H9 (cell line): ENCODE measurements around the gene BCKDHB. TPM values are rescaled to one million over a fixed set of nuclear protein-coding genes. Genes with fewer than 3 reads are reported as not detected.

Experiments used
- DNase-seq: peaks from one replicate; pipeline ENCODE4 v3.0.0-alpha.2; 2017
- H2AFZ ChIP-seq: one replicate; pipeline ENCODE4 v1.6.1; 2013; ENCODE audit warnings: mild to moderate bottlenecking, low read length, control low read depth, moderate library complexity
- H2AK5ac ChIP-seq: 2 replicates; pipeline ENCODE4 v1.6.1; 2013; ENCODE audit warnings: low read length, control low read depth, mixed read lengths; ENCODE audit not compliant: insufficient read length
- H2BK120ac ChIP-seq: one replicate; pipeline ENCODE4 v1.6.1; 2013; ENCODE audit warnings: low read depth, mild to moderate bottlenecking, low read length, control low read depth, inconsistent platforms; ENCODE audit not compliant: poor library complexity, severe bottlenecking
- H2BK12ac ChIP-seq: 2 replicates; pipeline ENCODE4 v1.6.1; 2013; ENCODE audit warnings: low read length, control low read depth, mixed read lengths, low read depth; ENCODE audit not compliant: insufficient read length
- H2BK15ac ChIP-seq: 2 replicates; pipeline ENCODE4 v1.6.1; 2013; ENCODE audit warnings: low read depth, low read length, control low read depth
- H2BK20ac ChIP-seq: one replicate; pipeline ENCODE4 v1.6.1; 2013; ENCODE audit warnings: low read depth, mild to moderate bottlenecking, low read length, control low read depth, inconsistent platforms; ENCODE audit not compliant: poor library complexity, severe bottlenecking
- H2BK5ac ChIP-seq: 2 replicates; pipeline ENCODE4 v1.6.1; 2013; ENCODE audit warnings: low read length, control low read depth, mixed read lengths; ENCODE audit not compliant: insufficient read length
- H3K14ac ChIP-seq: 2 replicates; pipeline ENCODE4 v1.6.1; 2013; ENCODE audit warnings: low read length, control low read depth; ENCODE audit not compliant: insufficient read depth
- H3K18ac ChIP-seq: 2 replicates; pipeline ENCODE4 v1.6.1; 2013; ENCODE audit warnings: low read depth, mild to moderate bottlenecking, mixed read lengths, low read length, control low read depth; ENCODE audit not compliant: insufficient read length
- H3K23ac ChIP-seq: 2 replicates; pipeline ENCODE4 v1.6.1; 2013; ENCODE audit warnings: low read length, control low read depth, mixed read lengths, low read depth; ENCODE audit not compliant: insufficient read length
- H3K23me2 ChIP-seq: 2 replicates; pipeline ENCODE4 v1.6.1; 2013; ENCODE audit warnings: low read depth, mild to moderate bottlenecking, mixed read lengths, low read length, control low read depth; ENCODE audit not compliant: insufficient read length, poor library complexity, severe bottlenecking
- H3K27ac ChIP-seq: 2 replicates; pipeline ENCODE4 v1.5.1; 2013; ENCODE audit warnings: low read length, control low read depth, mixed read lengths, low read depth; ENCODE audit not compliant: insufficient read length
- H3K27me3 ChIP-seq: 2 replicates; pipeline ENCODE4 v1.6.1; 2013; ENCODE audit warnings: low read length, control low read depth, inconsistent platforms; ENCODE audit not compliant: insufficient read depth
- H3K4ac ChIP-seq: 2 replicates; pipeline ENCODE4 v1.6.1; 2013; ENCODE audit warnings: low read depth, mild to moderate bottlenecking, control low read depth, inconsistent platforms, low read length, moderate library complexity
- H3K4me1 ChIP-seq: 2 replicates; pipeline ENCODE4 v1.6.1; 2013; ENCODE audit warnings: low read length, control low read depth, inconsistent platforms; ENCODE audit not compliant: insufficient read depth
- H3K4me2 ChIP-seq: 2 replicates; pipeline ENCODE4 v1.6.1; 2013; ENCODE audit warnings: low read length, control low read depth, mixed read lengths; ENCODE audit not compliant: insufficient read length, insufficient read depth
- H3K56ac ChIP-seq: 2 replicates; pipeline ENCODE4 v1.6.1; 2013; ENCODE audit warnings: low read depth, mild to moderate bottlenecking, mixed read lengths, low read length, control low read depth; ENCODE audit not compliant: insufficient read length
- H3K79me1 ChIP-seq: 2 replicates; pipeline ENCODE4 v1.6.1; 2013; ENCODE audit warnings: low read depth, mild to moderate bottlenecking, moderate library complexity, low read length, control low read depth, inconsistent platforms; ENCODE audit not compliant: insufficient read depth, poor library complexity, severe bottlenecking
- H3K79me2 ChIP-seq: 2 replicates; pipeline ENCODE4 v1.6.1; 2013; ENCODE audit warnings: low read length, control low read depth, inconsistent platforms; ENCODE audit not compliant: insufficient read depth
- H3K9ac ChIP-seq: 2 replicates; pipeline ENCODE4 v1.6.1; 2013; ENCODE audit warnings: low read length, control low read depth, mixed read lengths; ENCODE audit not compliant: insufficient read length; ENCODE audit errors: extremely low read depth
- H3K9me3 ChIP-seq: one replicate; pipeline ENCODE4 v1.6.1; 2013; ENCODE audit warnings: low read depth, low read length, inconsistent platforms; ENCODE audit not compliant: control insufficient read depth
- H3T11ph ChIP-seq: one replicate; pipeline ENCODE4 v1.6.1; 2013; ENCODE audit warnings: mild to moderate bottlenecking, low read length, control low read depth, inconsistent platforms
- H4K20me1 ChIP-seq: one replicate; pipeline ENCODE4 v1.6.1; 2013; ENCODE audit not compliant: control insufficient read depth, insufficient read length, insufficient read depth
- H4K5ac ChIP-seq: 2 replicates; pipeline ENCODE4 v1.6.1; 2013; ENCODE audit warnings: low read depth, mild to moderate bottlenecking, mixed read lengths, low read length, control low read depth; ENCODE audit not compliant: insufficient read length
- H4K8ac ChIP-seq: replicated peaks from 2 replicates; pipeline ENCODE4 v1.6.1; 2013; ENCODE audit warnings: low read length, control low read depth, mixed read lengths, low read depth; ENCODE audit not compliant: insufficient read length
- H4K91ac ChIP-seq: 2 replicates; pipeline ENCODE4 v1.6.1; 2013; ENCODE audit warnings: low read depth, mild to moderate bottlenecking, moderate library complexity, mixed read lengths, low read length, control low read depth; ENCODE audit not compliant: insufficient read length
- H3K27ac Mint-ChIP-seq, 3 experiments: 2 replicates in 2 of 3; 3 replicates in 1 of 3; pipeline ENCODE4 v1.8.0; 2020 to 2021; ENCODE audit warnings: mixed read lengths in 3 of 3, mild to moderate bottlenecking in 1 of 3, moderate library complexity in 1 of 3
- H3K27me3 Mint-ChIP-seq: 2 replicates; pipeline ENCODE4 v1.8.0; 2021; ENCODE audit warnings: low read depth, mild to moderate bottlenecking, moderate library complexity, mixed read lengths
- H3K36me3 Mint-ChIP-seq, 3 experiments: 2 replicates in 2 of 3; 3 replicates in 1 of 3; pipeline ENCODE4 v1.8.0; 2020 to 2021; ENCODE audit warnings: low read depth in 3 of 3, mixed read lengths in 3 of 3; ENCODE audit not compliant: insufficient read depth in 1 of 3
- H3K4me1 Mint-ChIP-seq, 2 experiments: 2 replicates each; pipeline ENCODE4 v1.8.0; 2020; ENCODE audit warnings: mixed read lengths in 2 of 2
- H3K4me3 Mint-ChIP-seq, 2 experiments: 2 replicates in 1 of 2; 3 replicates in 1 of 2; pipeline ENCODE4 v1.8.0; 2020 to 2021; ENCODE audit warnings: mild to moderate bottlenecking in 2 of 2, mixed read lengths in 2 of 2, moderate library complexity in 1 of 2
- H3K9me3 Mint-ChIP-seq, 2 experiments: 2 replicates in 1 of 2; 3 replicates in 1 of 2; pipeline ENCODE4 v1.8.0; 2020; ENCODE audit warnings: mild to moderate bottlenecking in 2 of 2, mixed read lengths in 2 of 2, moderate library complexity in 1 of 2
- WGBS: extraction: QIAGEN DNeasy Blood & Tissue Kit; methylation state at CpG from one replicate; pipeline ENCODE4 v1.1.7; 2013; ENCODE audit warnings: missing lambda C conversion rate, low lambda C conversion rate, mixed read lengths; ENCODE audit not compliant: insufficient read length; ENCODE audit errors: extremely low coverage; 5-methylcytosine and 5-hydroxymethylcytosine counted together
- total RNA-seq: library from RNA; stranded (reverse); gene quantifications from 2 replicates; pipeline ENCODE4 v1.2.1, GENCODE V29; 2021
- TF ChIP-seq, protein P1 (sequence below): fragments of 200-600 bp; sonication (generic); conservative IDR thresholded peaks from 3 replicates; pipeline ENCODE4 v1.8.0; 2021; ENCODE audit warnings: antibody characterized with exemption, mild to moderate bottlenecking

Gene BCKDHB
- total RNA-seq, 1 experiment from 2014 or later, result 26.6 TPM

DNA sequence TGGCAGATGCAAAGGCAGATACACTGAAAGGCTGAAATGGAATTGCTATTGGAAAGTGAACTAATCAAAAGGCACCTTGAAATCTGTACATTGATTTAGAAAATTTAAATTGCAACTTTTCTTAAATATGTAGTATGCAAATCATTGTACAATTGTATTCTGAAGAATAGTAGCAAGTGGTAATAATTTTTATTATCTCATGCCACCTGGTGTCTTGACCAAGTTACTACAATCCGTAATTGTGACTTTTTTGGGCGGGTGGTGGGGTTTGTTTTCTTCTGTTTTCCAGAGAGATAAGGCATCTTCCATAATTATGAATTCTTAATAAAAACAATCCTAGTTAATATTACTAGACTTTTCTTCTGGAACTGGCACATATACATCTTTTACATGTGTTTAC, 12.5 kb upstream of the BCKDHB start:
- H3K27ac Mint-ChIP-seq, result no peak overlapping the region
- Histone ChIP-seq H3K79me1 (no peaks in the 10 kb centered on the region), H3K9ac (no peak overlapping the region), H3K23me2 (no peaks in the 10 kb centered on the region), H3K9me3 (no peaks in the 10 kb centered on the region), H2BK15ac (no peak overlapping the region), H3K79me2 (no peaks in the 10 kb centered on the region), H3K56ac (no peak overlapping the region), H2AFZ (no peak overlapping the region), H4K5ac (no peak overlapping the region), H3K23ac (no peak overlapping the region), H4K20me1 (no peaks in the 10 kb centered on the region), H3K14ac (no peak overlapping the region), H2BK12ac (no peak overlapping the region), H4K8ac (no peak overlapping the region), H2AK5ac (no peak overlapping the region), H2BK5ac (no peak overlapping the region), H3K4me2 (no peak overlapping the region), H3K27ac (no peak overlapping the region), H3K18ac (no peak overlapping the region), H2BK20ac (no peak overlapping the region), H3T11ph (no peak overlapping the region), H3K4me1 (no peaks in the 10 kb centered on the region), H3K27me3 (no peaks in the 10 kb centered on the region), H2BK120ac (no peak overlapping the region), H3K4ac (no peak overlapping the region), H4K91ac (no peak overlapping the region)
- DNase-seq, result no peak
- no peak overlapping the region for H3K4me3 Mint-ChIP-seq
- H3K36me3 Mint-ChIP-seq, result no peaks in the 10 kb centered on the region
- no peaks in the 10 kb centered on the region for H3K9me3 Mint-ChIP-seq
- no CpG with 5 or more reads among the region's 2 CpGs for WGBS
- no peaks in the 10 kb centered on the region for H3K27me3 Mint-ChIP-seq
- H3K4me1 Mint-ChIP-seq, result no peaks in the 10 kb centered on the region
- TF ChIP-seq, protein P1, sequence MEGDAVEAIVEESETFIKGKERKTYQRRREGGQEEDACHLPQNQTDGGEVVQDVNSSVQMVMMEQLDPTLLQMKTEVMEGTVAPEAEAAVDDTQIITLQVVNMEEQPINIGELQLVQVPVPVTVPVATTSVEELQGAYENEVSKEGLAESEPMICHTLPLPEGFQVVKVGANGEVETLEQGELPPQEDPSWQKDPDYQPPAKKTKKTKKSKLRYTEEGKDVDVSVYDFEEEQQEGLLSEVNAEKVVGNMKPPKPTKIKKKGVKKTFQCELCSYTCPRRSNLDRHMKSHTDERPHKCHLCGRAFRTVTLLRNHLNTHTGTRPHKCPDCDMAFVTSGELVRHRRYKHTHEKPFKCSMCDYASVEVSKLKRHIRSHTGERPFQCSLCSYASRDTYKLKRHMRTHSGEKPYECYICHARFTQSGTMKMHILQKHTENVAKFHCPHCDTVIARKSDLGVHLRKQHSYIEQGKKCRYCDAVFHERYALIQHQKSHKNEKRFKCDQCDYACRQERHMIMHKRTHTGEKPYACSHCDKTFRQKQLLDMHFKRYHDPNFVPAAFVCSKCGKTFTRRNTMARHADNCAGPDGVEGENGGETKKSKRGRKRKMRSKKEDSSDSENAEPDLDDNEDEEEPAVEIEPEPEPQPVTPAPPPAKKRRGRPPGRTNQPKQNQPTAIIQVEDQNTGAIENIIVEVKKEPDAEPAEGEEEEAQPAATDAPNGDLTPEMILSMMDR, result peak; percentile 74
